Lung (tissue), 12 donors: ENCODE measurements around the gene MRNIP. TPM values are rescaled to one million over a fixed set of nuclear protein-coding genes. Genes with fewer than 3 reads are reported as not detected.

ENCODE experiments used
- ATAC-seq: fragments of 200-7000 bp; cut with Tn5 transposase; one replicate; pipeline ENCODE4 v1.9.1; 2020; ENCODE audit warnings: moderate number of reproducible peaks; ENCODE audit not compliant: insufficient read depth, low FRiP score
- DNase-seq, 3 donors: peaks; one replicate each; pipeline ENCODE4 v3.0.0-alpha.2; 2013 to 2017
- H3K27ac ChIP-seq, 2 donors: one replicate each; pipeline ENCODE4 v1.5.1; 2013; ENCODE audit warnings: mild to moderate bottlenecking in 2 of 2, moderate library complexity in 2 of 2, control low read depth in 1 of 2, inconsistent platforms in 1 of 2, low read depth in 1 of 2, low read length in 1 of 2
- H3K27me3 ChIP-seq, 3 donors: one replicate each; pipeline ENCODE4 v1.5.1; 2013; ENCODE audit warnings: low read length in 2 of 3; ENCODE audit not compliant: control insufficient read depth in 3 of 3, insufficient read depth in 3 of 3
- H3K36me3 ChIP-seq, 4 donors: one replicate each; pipeline ENCODE4 v1.5.1; 2013; ENCODE audit warnings: low read length in 4 of 4, mild to moderate bottlenecking in 1 of 4, moderate library complexity in 1 of 4; ENCODE audit not compliant: control insufficient read depth in 4 of 4, insufficient read depth in 4 of 4
- H3K4me1 ChIP-seq, 5 donors: one replicate each; pipeline ENCODE4 v1.5.1; 2013; ENCODE audit warnings: low read length in 5 of 5, mild to moderate bottlenecking in 2 of 5, moderate library complexity in 1 of 5; ENCODE audit not compliant: control insufficient read depth in 5 of 5, insufficient read depth in 5 of 5
- H3K4me3 ChIP-seq: one replicate; pipeline ENCODE4 v1.5.1; 2013; ENCODE audit warnings: mild to moderate bottlenecking, control low read depth, moderate library complexity
- H3K9ac ChIP-seq, 2 donors: one replicate each; pipeline ENCODE4 v1.5.1; 2013; ENCODE audit warnings: low read length in 2 of 2, control low read depth in 1 of 2; ENCODE audit not compliant: insufficient read depth in 1 of 2
- H3K9me3 ChIP-seq, 4 donors: one replicate each; pipeline ENCODE4 v1.5.1; 2013; ENCODE audit warnings: low read length in 3 of 4, mild to moderate bottlenecking in 1 of 4, moderate library complexity in 1 of 4; ENCODE audit not compliant: control insufficient read depth in 4 of 4, insufficient read depth in 3 of 4
- WGBS, 2 donors: extraction: QIAGEN DNeasy Blood & Tissue Kit; methylation state at CpG; one replicate each; pipeline ENCODE4 v1.1.7; 2013; 5-methylcytosine and 5-hydroxymethylcytosine counted together
- polyA plus RNA-seq, 2 donors: library from polyadenylated mRNA; stranded (reverse); fragments of 200-250 nt; gene quantifications; one replicate each; pipeline ENCODE4 v1.2.1, GENCODE V29; 2013
- total RNA-seq, 2 donors: library from RNA; depleted of rRNA in 1 of 2; stranded (reverse); fragments of >200 nt in 1 of 2; gene quantifications; one replicate each; pipeline ENCODE4 v1.2.1, GENCODE V29; 2014 to 2021
- TF ChIP-seq, protein P1 (sequence below): IDR thresholded peaks from 2 replicates; pipeline ENCODE4 v1.5.1; 2012; ENCODE audit warnings: mild to moderate bottlenecking; ENCODE audit errors: control extremely low read depth, extremely low read depth
- donor health status: control.
- donor health status: control.
- donor health status: Bipolar disorder and iron deficiency.
- donor health status: healthy.
- donor health status: DM: yes; HTN: yes; CAD: no.

The MRNIP gene
- total and polyA plus RNA-seq, 4 donors: 15.4 to 51.0 (median 35.4) TPM

DNA sequence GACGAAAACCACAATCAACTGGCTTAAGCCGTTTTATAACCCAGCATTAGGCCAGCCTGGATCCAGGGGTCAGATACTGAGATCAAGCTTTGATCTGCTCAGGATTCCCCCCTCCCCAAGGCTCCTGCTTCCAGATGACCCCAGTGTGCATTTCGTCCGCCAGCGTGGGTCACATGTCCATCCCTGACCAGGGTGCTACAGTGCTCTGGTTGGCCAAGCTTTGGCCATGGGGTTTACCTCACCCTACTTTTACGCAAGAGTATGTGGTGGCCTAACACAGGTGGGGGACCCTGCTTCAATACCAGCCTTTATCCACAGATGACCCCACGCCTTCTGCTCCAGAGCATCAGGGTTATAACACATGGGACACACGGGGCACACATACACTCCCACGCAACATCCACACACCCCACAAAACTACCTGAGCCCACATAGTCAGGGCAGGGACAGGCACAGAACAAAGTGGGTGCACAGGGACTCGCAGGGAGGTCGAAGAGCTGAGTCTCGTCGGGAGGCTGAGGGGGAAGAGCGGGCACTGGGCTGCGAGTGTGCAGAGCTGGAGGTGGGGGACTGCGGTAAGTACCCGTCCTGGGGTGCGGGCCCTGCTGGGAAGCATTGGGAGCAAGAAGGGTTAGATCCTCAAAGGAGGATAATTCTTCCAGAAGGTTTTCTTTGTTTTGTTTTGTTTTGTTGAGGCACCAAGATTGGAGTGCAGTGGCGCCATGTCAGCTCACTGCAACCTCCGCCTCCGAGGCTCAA is 42.9 kb downstream of the MRNIP start:
- TF ChIP-seq, protein P1, sequence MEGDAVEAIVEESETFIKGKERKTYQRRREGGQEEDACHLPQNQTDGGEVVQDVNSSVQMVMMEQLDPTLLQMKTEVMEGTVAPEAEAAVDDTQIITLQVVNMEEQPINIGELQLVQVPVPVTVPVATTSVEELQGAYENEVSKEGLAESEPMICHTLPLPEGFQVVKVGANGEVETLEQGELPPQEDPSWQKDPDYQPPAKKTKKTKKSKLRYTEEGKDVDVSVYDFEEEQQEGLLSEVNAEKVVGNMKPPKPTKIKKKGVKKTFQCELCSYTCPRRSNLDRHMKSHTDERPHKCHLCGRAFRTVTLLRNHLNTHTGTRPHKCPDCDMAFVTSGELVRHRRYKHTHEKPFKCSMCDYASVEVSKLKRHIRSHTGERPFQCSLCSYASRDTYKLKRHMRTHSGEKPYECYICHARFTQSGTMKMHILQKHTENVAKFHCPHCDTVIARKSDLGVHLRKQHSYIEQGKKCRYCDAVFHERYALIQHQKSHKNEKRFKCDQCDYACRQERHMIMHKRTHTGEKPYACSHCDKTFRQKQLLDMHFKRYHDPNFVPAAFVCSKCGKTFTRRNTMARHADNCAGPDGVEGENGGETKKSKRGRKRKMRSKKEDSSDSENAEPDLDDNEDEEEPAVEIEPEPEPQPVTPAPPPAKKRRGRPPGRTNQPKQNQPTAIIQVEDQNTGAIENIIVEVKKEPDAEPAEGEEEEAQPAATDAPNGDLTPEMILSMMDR: no peak
- no peak overlapping the region for H3K27ac ChIP-seq
- H3K4me1 ChIP-seq: peaks cover 0 to 28% (median 12%) of the 10 kb centered on the region in 5 donors
- peaks cover 0 to 13% (median 3%) of the 10 kb centered on the region in 4 donors for H3K36me3 ChIP-seq
- ATAC-seq (no peak), DNase-seq (no peak)
- 95 to 97% methylated on average over 21 of the region's 21 CpGs for WGBS, 2 donors
- H3K27me3 ChIP-seq: no peaks in the 10 kb centered on the region
- no peaks in the 10 kb centered on the region for H3K9me3 ChIP-seq
- no peak overlapping the region for H3K9ac ChIP-seq
- no peak overlapping the region for H3K4me3 ChIP-seq

DNA sequence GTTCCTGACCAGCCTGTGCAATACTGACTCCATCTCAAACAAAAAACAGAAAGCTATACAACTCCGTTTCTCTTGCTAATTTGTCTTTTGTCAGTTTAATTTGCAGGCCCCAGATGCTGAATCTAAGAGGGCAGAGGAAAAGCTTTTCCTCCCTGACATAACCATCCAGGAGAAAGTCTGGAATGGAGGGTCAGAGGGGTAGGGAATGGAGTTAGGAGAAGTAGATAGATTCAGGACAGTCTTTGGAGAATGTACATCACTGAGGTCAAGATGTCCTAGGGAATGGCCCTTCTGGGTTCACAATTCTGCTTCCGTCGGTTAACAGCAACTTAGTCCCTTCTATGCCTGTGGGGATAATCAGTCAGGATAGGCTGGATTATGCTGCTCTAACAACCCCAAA is 44.5 kb downstream of the MRNIP start:
- Histone ChIP-seq H3K4me3 (no peak overlapping the region), H3K9ac (no peak overlapping the region), H3K9me3 (no peaks in the 10 kb centered on the region), H3K27ac (no peak overlapping the region), H3K27me3 (no peaks in the 10 kb centered on the region), H3K4me1 (peaks cover 0 to 17% (median 0%) of the 10 kb centered on the region in 5 donors), H3K36me3 (peaks cover 0 to 13% (median 3%) of the 10 kb centered on the region in 4 donors)
- ATAC-seq (no peak), DNase-seq (no peak)
- TF ChIP-seq, protein P1: no peak
- WGBS, 2 donors: 86 to 91% methylated on average over 3 of the region's 3 CpGs

DNA sequence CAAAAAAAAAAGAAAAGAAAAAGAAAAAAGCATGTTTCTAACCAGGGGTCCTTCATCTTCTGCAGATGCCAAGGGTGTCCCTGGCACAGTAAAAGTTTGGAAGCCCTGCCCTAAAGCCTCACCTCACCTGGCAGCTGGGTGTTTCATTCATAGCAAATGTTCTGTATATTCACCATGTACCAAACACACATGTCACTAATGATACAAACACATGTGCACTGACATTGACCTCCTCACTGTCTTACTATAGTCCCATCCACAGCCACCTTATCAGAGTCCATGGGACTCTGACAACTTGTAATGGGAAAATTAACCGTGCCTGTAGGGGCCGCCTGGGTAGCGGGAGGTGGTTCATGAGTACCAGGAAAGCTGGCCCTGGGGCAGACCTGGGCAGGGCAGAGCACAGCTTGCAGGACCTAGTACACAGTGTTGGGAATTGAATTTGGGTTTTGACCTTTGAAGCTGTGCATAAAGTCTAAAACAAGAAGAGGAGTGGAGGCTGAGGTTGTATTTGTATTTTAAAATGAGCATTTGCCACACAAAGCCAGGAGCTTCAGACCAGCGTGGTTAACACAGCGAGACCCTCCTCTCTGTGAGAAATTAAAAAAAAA is 45.5 kb downstream of the MRNIP start:
- Histone ChIP-seq H3K27me3 (no peaks in the 10 kb centered on the region), H3K9me3 (no peaks in the 10 kb centered on the region), H3K27ac (no peak overlapping the region), H3K4me3 (no peak overlapping the region), H3K9ac (no peak overlapping the region), H3K36me3 (peaks cover 0 to 13% (median 3%) of the 10 kb centered on the region in 4 donors), H3K4me1 (peaks cover 0 to 10% (median 0%) of the 10 kb centered on the region in 5 donors)
- ATAC-seq: no peak
- no peak for DNase-seq
- 92 to 94% methylated on average over 5 of the region's 5 CpGs for WGBS, 2 donors
- TF ChIP-seq, protein P1: no peak
